ENCODE data around the gene IGFL2.
"Not testable (repeated sequence)": the region's sequence is repeated elsewhere in the genome, so short reads cannot be mapped to it uniquely, and the experiment has no call there.

IGFL2 gene

GRCh38 chr19:46144756-46145155, 3.3 kb upstream of the IGFL2 start:
- DNase-seq = no peak

- no peak for DNase-seq
Observed at GRCh38 chr19:46147166-46147740, 785 bp upstream of the IGFL2 start.

- no peak for DNase-seq
Observed at GRCh38 chr19:46150606-46151005, 2.6 kb downstream of the IGFL2 start.

GRCh38 chr19:46155237-46155636, 7.2 kb downstream of the IGFL2 start:
- no peak for DNase-seq

- no peak for DNase-seq
Observed at GRCh38 chr19:46159418-46160232, 11.6 kb downstream of the IGFL2 start.

- no peak for DNase-seq
Observed at GRCh38 chr19:46160233-46160775, 12.3 kb downstream of the IGFL2 start.

- not testable (repeated sequence) for DNase-seq
Observed at GRCh38 chr19:46161642-46162257, 13.7 kb downstream of the IGFL2 start.

GRCh38 chr19:46162731-46163130, 14.7 kb downstream of the IGFL2 start:
- DNase-seq = no peak

- DNase-seq = no peak
Observed at GRCh38 chr19:46173886-46174480, 25.9 kb downstream of the IGFL2 start.

GRCh38 chr19:46176116-46176860, 28.2 kb downstream of the IGFL2 start:
- DNase-seq = no peak

- no peak for DNase-seq
Observed at GRCh38 chr19:46179076-46179759, 31.2 kb downstream of the IGFL2 start.

GRCh38 chr19:46180701-46181387, 32.8 kb downstream of the IGFL2 start:
- DNase-seq = no peak

- no peak for DNase-seq
Observed at GRCh38 chr19:46181388-46181779, 33.3 kb downstream of the IGFL2 start.

- no peak for DNase-seq
Observed at GRCh38 chr19:46182476-46182875, 34.4 kb downstream of the IGFL2 start.

GRCh38 chr19:46184775-46185710, 37.0 kb downstream of the IGFL2 start:
- DNase-seq = not testable (repeated sequence)

- no peak for DNase-seq
Observed at GRCh38 chr19:46186101-46186716, 38.2 kb downstream of the IGFL2 start.

GRCh38 chr19:46186717-46187101, 38.7 kb downstream of the IGFL2 start:
- DNase-seq = no peak

GRCh38 chr19:46189971-46190888, 42.2 kb downstream of the IGFL2 start:
- DNase-seq = no peak

GRCh38 chr19:46191356-46191755, 43.3 kb downstream of the IGFL2 start:
- DNase-seq = no peak

Measured in stimulated activated CD4-positive, alpha-beta T cell treated with anti-CD3 and anti-CD28 coated beads, Interleukin-2, amount 100 ng/mL, for 48 hours (primary cell).